HepG2 (cell line): ENCODE measurements around the gene NPDC1. TPM values are rescaled to one million over a fixed set of nuclear protein-coding genes. Genes with fewer than 3 reads are reported as not detected.

ENCODE experiments used
- AGO2 ChIP-seq: fragments of 200-400 bp; formaldehyde crosslinking; optimal IDR thresholded peaks from 2 replicates; pipeline ENCODE3; 2017; ENCODE audit warnings: mild to moderate bottlenecking, low read depth, low read length, moderate library complexity
- BCL6 ChIP-seq: IDR thresholded peaks from 2 replicates; pipeline ENCODE4 v1.6.1; 2016; ENCODE audit warnings: missing genetic modification reagents, missing compliant biosample characterization
- DZIP1 ChIP-seq: sonication (generic); formaldehyde crosslinking; IDR thresholded peaks from 2 replicates; pipeline ENCODE4 v1.5.0; 2020; ENCODE audit warnings: mild to moderate bottlenecking, missing genetic modification reagents
- FOSL2 ChIP-seq: sonication (generic); formaldehyde crosslinking; IDR thresholded peaks from 2 replicates; pipeline ENCODE4 v1.4.0; 2020; ENCODE audit warnings: missing genetic modification reagents
- MXD1 ChIP-seq: sonication (generic); formaldehyde crosslinking; IDR thresholded peaks from 2 replicates; pipeline ENCODE4 v1.4.0; 2020; ENCODE audit warnings: mild to moderate bottlenecking, missing genetic modification reagents
- NCOA2 ChIP-seq: sonication (generic); formaldehyde crosslinking; IDR thresholded peaks from 2 replicates; pipeline ENCODE4 v1.8.0; 2022; ENCODE audit warnings: inconsistent platforms
- RFX3 ChIP-seq: IDR thresholded peaks from 2 replicates; pipeline ENCODE4 v1.6.1; 2016; ENCODE audit warnings: missing biosample characterization, missing genetic modification reagents
- SP1 ChIP-seq, 2 experiments: fragments of 450-650 bp in 1 of 2; sonication (generic) in 1 of 2; formaldehyde crosslinking in 1 of 2; IDR thresholded peaks; 2 replicates each; pipeline versions ENCODE4 v1.4.0 to v1.6.1; 2016 to 2020; ENCODE audit warnings: missing genetic modification reagents in 1 of 2
- ZNF335 ChIP-seq: sonication (generic); formaldehyde crosslinking; IDR thresholded peaks from 2 replicates; pipeline ENCODE4 v1.4.0; 2020; ENCODE audit warnings: missing genetic modification reagents
- ZNF678 ChIP-seq: sonication (generic); formaldehyde crosslinking; IDR thresholded peaks from 2 replicates; pipeline ENCODE4 v1.4.0; 2020; ENCODE audit warnings: mild to moderate bottlenecking, missing genetic modification reagents
- ZNF687 ChIP-seq: sonication (generic); formaldehyde crosslinking; IDR thresholded peaks from 2 replicates; pipeline ENCODE4 v1.5.1; 2020; ENCODE audit warnings: mild to moderate bottlenecking, missing genetic modification reagents, moderate library complexity
- ZNF709 ChIP-seq: sonication (generic); formaldehyde crosslinking; IDR thresholded peaks from 2 replicates; pipeline ENCODE4 v1.5.0; 2020; ENCODE audit warnings: mild to moderate bottlenecking, missing genetic modification reagents
- ZNF724P ChIP-seq: sonication (generic); formaldehyde crosslinking; IDR thresholded peaks from 2 replicates; pipeline ENCODE4 v1.8.0; 2022; ENCODE audit warnings: missing genetic modification reagents, borderline replicate concordance
- ZNF879 ChIP-seq: sonication (generic); formaldehyde crosslinking; IDR thresholded peaks from 2 replicates; pipeline ENCODE4 v1.8.1; 2023; ENCODE audit warnings: missing genetic modification reagents
- polyA plus RNA-seq, 8 experiments: library from polyadenylated mRNA; depleted of rRNA in 3 of 8; stranded (reverse) in 7 of 8; unstranded in 1 of 8; fragments of >200 nt; fragmentation: Illumina TruSeq in 4 of 8; extraction: Trizol in 4 of 8; gene quantifications; 2 replicates each; pipeline versions ENCODE4 v1.2.1 to v1.2.3, GENCODE V29; 2011 to 2016; ENCODE audit warnings: low read depth in 4 of 8, missing spikeins in 1 of 8, mixed read lengths in 1 of 8; ENCODE audit not compliant: insufficient read depth in 1 of 8
- total RNA-seq, 5 experiments: library from RNA; depleted of rRNA; stranded (reverse); fragments of >200 nt; fragmentation: Illumina TruSeq; extraction: Trizol; gene quantifications; 2 replicates each; pipeline ENCODE4 v1.2.3, GENCODE V29; 2016; ENCODE audit warnings: low read depth in 1 of 5

NPDC1 gene
- total and polyA plus RNA-seq, 2 of the 13 experiments (the other 11 are each of a cell fraction or from before 2014, with no cell fraction given), result 0.84 to 5.4 TPM

GRCh38 chr9:137055385-137056364 lies 9.7 kb upstream of the NPDC1 start (continued):
- TF ChIP-seq DZIP1 (CRISPR knock-in tag), result no peak
- no peak for TF ChIP-seq SP1 (IDR thresholded peaks at IDR 0.05)
- TF ChIP-seq SP1 (CRISPR knock-in tag; IDR thresholded peaks at IDR 0.05), result peak; percentile 58
- no peak for TF ChIP-seq ZNF335 (CRISPR knock-in tag)
- no peak for TF ChIP-seq ZNF879 (CRISPR knock-in tag)
- no peak for TF ChIP-seq RFX3
- TF ChIP-seq ZNF687 (CRISPR knock-in tag), result peak; percentile 87
- no peak for TF ChIP-seq NCOA2 (CRISPR knock-in tag)
- no peak; the same call in 1 of the 2 replicates for TF ChIP-seq MXD1
- TF ChIP-seq ZNF709 (CRISPR knock-in tag), result no peak; the same call in 1 of the 2 replicates
- no peak for TF ChIP-seq ZNF678 (CRISPR knock-in tag)
- TF ChIP-seq AGO2, result peak; percentile 14
- no peak; the same call in 1 of the 2 replicates for TF ChIP-seq ZNF724P (CRISPR knock-in tag)
- peak; percentile 60 for TF ChIP-seq BCL6 (CRISPR knock-in tag)
- TF ChIP-seq FOSL2, result 0 out of 2 replicates have a peak, but pooled peaks have one; percentile 6
